Measurements from ENCODE around the gene RASA3. TPM values are rescaled to one million over a fixed set of nuclear protein-coding genes. Genes with fewer than 3 reads are reported as not detected.

Gene RASA3
- total RNA-seq, 4 donors from 2014 or later = 29.5 to 38.1 (median 34.6) TPM

- intact Hi-C loops (cut with DNase I) = loop anchor here (5.0 kb wide), 1 partner anchor 202 kb away; no protein-coding TSS in a partner anchor
- Histone ChIP-seq H3K36me3 (peaks cover 11 to 71% (median 44%) of the 10 kb centered on the region in 4 donors), H3K27me3 (no peaks in the 10 kb centered on the region), H3K27ac (replicated peaks in 1 of 4) (peak overlapping the region in 2 of 4 donors; percentile 68 to 79), H3K4me1 (peaks cover 29 to 48% (median 33%) of the 10 kb centered on the region in 4 donors), H3K4me3 (no peak overlapping the region), H3K9me3 (no peaks in the 10 kb centered on the region)
- 58% methylated on average over 3 of the region's 4 CpGs for WGBS
- TF ChIP-seq CTCF (IDR thresholded peaks at IDR 0.05) (no peak), POLR2A (IDR thresholded peaks at IDR 0.05; ENCODE audit: low read depth) (no peak), EP300 (IDR thresholded peaks at IDR 0.05) (no peak), POLR2AphosphoS5 (IDR thresholded peaks at IDR 0.05) (no peak)
- DNase-seq (ENCODE audit: extremely low spot score) = no peak
Observed at GRCh38 chr13:114025405-114025713, 107.1 kb downstream of the RASA3 start.

DNA sequence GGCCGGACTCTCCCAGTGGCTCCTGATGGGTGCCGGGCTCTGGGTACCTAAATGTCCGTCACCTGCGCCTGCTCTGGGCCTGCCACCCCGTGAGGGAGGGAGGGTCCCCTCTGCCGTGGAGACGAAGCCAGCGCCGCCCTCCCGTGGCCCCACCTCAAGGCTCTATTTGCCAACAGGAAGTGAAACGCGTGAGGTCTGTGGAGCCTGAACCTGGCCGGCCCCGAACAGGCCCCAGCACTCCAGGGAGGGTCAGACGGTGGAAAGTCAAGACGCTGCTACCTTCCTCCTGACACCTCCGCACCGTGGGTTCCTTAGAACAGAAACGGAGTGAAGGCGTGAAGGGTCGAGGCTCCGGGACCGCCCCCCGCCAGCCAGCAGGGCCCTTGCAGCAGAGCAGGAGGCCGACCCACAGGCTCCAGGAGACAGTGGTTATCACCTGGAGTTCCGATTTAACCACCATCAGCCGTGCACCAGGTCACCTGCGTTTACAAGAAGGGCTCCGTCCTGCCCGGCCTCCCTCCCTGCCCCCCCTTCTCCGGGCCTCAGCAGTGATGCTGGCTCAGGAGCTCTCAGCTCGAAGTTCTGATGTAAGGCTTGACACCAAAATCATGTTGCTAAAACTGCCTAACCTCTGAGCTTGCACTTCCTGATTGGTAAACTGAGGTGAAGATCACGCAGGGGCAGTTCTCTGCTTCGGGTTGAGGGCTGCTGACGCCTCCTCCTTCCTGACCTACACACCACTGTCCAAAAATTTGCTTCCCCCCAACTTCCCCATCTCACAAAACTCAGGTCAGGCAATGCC lies 107.6 kb downstream of the RASA3 start:
- 85% methylated on average over 27 of the region's 35 CpGs for WGBS
- intact Hi-C loops (cut with DNase I) = loop anchor here (5.0 kb wide), 1 partner anchor 202 kb away; no protein-coding TSS in a partner anchor
- Histone ChIP-seq H3K27ac (replicated peaks in 1 of 4) (peak overlapping the region in 3 of 4 donors; percentile 34 to 79 (median 68)), H3K27me3 (no peaks in the 10 kb centered on the region), H3K4me3 (no peak overlapping the region), H3K4me1 (peaks cover 29 to 42% (median 32%) of the 10 kb centered on the region in 4 donors), H3K36me3 (peaks cover 11 to 73% (median 47%) of the 10 kb centered on the region in 4 donors), H3K9me3 (no peaks in the 10 kb centered on the region)
- TF ChIP-seq CTCF (IDR thresholded peaks at IDR 0.05) (no peak), EP300 (IDR thresholded peaks at IDR 0.05) (no peak), POLR2AphosphoS5 (IDR thresholded peaks at IDR 0.05) (no peak), POLR2A (IDR thresholded peaks at IDR 0.05; ENCODE audit: low read depth) (no peak)
- no peak for DNase-seq (ENCODE audit: extremely low spot score)

GRCh38 chr13:114023716-114024602 lies 108.5 kb downstream of the RASA3 start:
- WGBS = 97% methylated on average over 25 of the region's 35 CpGs
- Histone ChIP-seq H3K4me1 (peaks cover 29 to 39% (median 32%) of the 10 kb centered on the region in 4 donors), H3K27me3 (no peaks in the 10 kb centered on the region), H3K36me3 (peaks cover 11 to 77% (median 50%) of the 10 kb centered on the region in 4 donors), H3K4me3 (no peak overlapping the region), H3K27ac (replicated peaks in 1 of 4) (no peak overlapping the region), H3K9me3 (no peaks in the 10 kb centered on the region)
- TF ChIP-seq EP300 (IDR thresholded peaks at IDR 0.05) = no peak
- no peak for TF ChIP-seq POLR2AphosphoS5 (IDR thresholded peaks at IDR 0.05)
- no peak for TF ChIP-seq POLR2A (IDR thresholded peaks at IDR 0.05; ENCODE audit: low read depth)
- TF ChIP-seq CTCF (IDR thresholded peaks at IDR 0.05) = no peak
- DNase-seq (ENCODE audit: extremely low spot score) = no peak
- intact Hi-C loops (cut with DNase I) = no loop called here

GRCh38 chr13:114022876-114023275 lies 109.5 kb downstream of the RASA3 start:
- WGBS = 87% methylated on average over 10 of the region's 12 CpGs
- Histone ChIP-seq H3K27me3 (no peaks in the 10 kb centered on the region), H3K4me3 (no peak overlapping the region), H3K4me1 (peaks cover 29 to 36% (median 30%) of the 10 kb centered on the region in 4 donors), H3K36me3 (peaks cover 11 to 87% (median 61%) of the 10 kb centered on the region in 4 donors), H3K9me3 (no peaks in the 10 kb centered on the region), H3K27ac (replicated peaks in 1 of 4) (no peak overlapping the region)
- intact Hi-C loops (cut with DNase I) = no loop called here
- no peak for DNase-seq (ENCODE audit: extremely low spot score)
- no peak for TF ChIP-seq POLR2AphosphoS5 (IDR thresholded peaks at IDR 0.05)
- TF ChIP-seq CTCF (IDR thresholded peaks at IDR 0.05) = no peak
- TF ChIP-seq EP300 (IDR thresholded peaks at IDR 0.05) = no peak
- TF ChIP-seq POLR2A (IDR thresholded peaks at IDR 0.05; ENCODE audit: low read depth) = no peak

Data from esophagus muscularis mucosa (tissue), 4 donors.